GM12891 (cell line): ENCODE data around the gene SFMBT1.
A peak's percentile ranks its signal among the peaks of the same experiment; 100 is the strongest.

Experiments used
- DNase-seq: peaks from one replicate; pipeline ENCODE4 v3.0.0; 2011; ENCODE audit warnings: low spot score; ENCODE audit not compliant: insufficient read length
- FAIRE-seq: peaks from 2 replicates; lab custom pipeline; 2011; peaks lifted over from hg19 to GRCh38; lab: Jason Lieb, UNC
- PAX5 ChIP-seq: IDR thresholded peaks from 2 replicates; pipeline ENCODE4 v1.6.1; 2011; ENCODE audit warnings: low read length, moderate library complexity, mild to moderate bottlenecking; ENCODE audit not compliant: insufficient read depth, severe bottlenecking
- POLR2A ChIP-seq: IDR thresholded peaks from 2 replicates; pipeline ENCODE4 v1.6.1; 2011; ENCODE audit warnings: low read depth, low read length, control low read depth
- POLR2AphosphoS5 ChIP-seq: IDR thresholded peaks from 2 replicates; pipeline ENCODE4 v1.6.1; 2011; ENCODE audit warnings: low read depth, low read length, control low read depth
- POU2F2 ChIP-seq: IDR thresholded peaks from 2 replicates; pipeline ENCODE4 v1.6.1; 2011; ENCODE audit warnings: low read depth, mild to moderate bottlenecking, control low read depth, low read length, moderate library complexity
- SPI1 ChIP-seq: IDR thresholded peaks from 2 replicates; pipeline ENCODE4 v1.6.1; 2011; ENCODE audit warnings: low read depth, low read length, control low read depth
- TAF1 ChIP-seq: IDR thresholded peaks from 2 replicates; pipeline ENCODE4 v1.6.1; 2011; ENCODE audit warnings: low read depth, low read length, control low read depth

SFMBT1 gene

DNA sequence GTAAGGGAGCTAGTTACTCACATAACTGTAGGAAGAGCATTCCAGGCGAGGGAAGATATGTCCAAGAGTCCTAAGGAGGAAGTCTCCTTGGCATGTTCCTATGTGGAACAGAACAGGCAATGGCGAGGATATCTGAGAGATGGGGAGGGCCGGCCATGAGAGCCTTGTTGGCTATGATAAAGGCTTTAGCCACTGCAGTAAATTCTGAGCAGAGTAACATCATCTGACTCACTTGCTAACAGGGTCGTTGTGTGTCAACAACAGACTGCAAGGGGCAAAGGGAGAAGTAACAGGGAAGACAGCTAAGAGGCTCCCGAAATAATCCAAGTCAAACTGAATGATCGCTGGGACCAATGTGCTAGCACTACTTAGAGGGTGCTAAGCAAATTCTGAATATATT is 21.6 kb downstream of the SFMBT1 start:
- no peak for TF ChIP-seq POLR2AphosphoS5
- no peak for TF ChIP-seq POU2F2
- no peak for TF ChIP-seq TAF1
- TF ChIP-seq PAX5 = no peak
- TF ChIP-seq SPI1 = no peak
- TF ChIP-seq POLR2A = no peak
- FAIRE-seq = no peak

DNA sequence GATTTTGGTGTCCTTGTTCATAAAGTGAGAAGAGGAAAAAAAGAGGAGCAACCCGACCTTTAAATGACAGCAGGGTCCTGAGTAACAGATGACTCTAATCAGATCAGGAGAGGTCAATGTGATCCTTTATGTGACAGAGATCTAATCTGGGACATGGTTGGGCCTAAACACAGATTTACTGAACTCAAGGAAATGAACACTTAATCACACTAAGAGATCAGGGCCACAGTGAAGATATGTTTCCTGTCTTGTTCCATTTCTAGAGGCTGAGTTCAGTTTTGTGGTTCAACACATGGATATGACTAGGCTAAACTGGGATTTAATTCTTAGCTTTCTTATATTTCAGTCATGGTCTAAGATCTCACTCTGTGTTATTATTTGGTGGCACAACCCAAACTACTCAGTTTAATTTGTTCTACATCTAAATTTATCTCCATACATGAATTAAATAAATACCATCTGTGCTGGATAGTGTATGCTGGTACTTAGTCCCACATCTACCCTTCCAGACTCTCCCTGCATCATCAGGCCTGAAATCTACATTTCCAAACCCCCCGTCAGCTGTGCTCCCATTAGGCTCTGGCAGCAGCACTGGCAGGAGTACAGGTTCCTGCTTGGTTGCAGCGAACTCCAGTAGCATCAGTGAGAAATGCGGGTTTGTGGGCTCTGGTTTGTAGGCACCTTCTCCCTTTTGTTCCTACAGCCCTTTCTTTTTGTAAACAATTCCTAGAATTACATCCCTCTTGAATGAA is 22.6 kb downstream of the SFMBT1 start:
- FAIRE-seq (no peak), DNase-seq (no peak)
- TF ChIP-seq PAX5 (no peak), SPI1 (no peak), TAF1 (no peak), POU2F2 (no peak), POLR2AphosphoS5 (no peak), POLR2A (no peak)

More for the DNA sequence above, 21.6 kb downstream of the SFMBT1 start:
- DNase-seq = no peak

DNA sequence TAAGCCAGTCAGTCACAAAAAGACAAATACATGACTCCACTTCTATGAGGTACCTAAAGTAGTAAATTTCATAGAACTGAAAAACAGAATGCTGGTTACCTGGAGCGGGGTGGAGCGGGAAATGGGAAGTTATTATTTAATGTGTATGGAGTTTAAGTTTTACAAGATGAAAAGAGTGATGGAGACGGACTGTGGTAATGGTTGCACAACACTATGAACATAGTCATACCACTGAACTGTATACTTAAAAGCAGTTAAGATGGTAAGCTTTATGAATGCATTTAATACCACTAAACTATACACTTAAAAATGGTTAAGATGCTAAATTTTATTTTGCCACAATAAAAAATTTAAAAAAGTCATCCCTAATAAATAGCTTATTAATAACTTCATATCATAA is 23.2 kb downstream of the SFMBT1 start:
- no peak for TF ChIP-seq PAX5
- no peak for TF ChIP-seq SPI1
- TF ChIP-seq POLR2A = no peak
- no peak for TF ChIP-seq POU2F2
- TF ChIP-seq POLR2AphosphoS5 = no peak
- TF ChIP-seq TAF1 = no peak
- FAIRE-seq (no peak), DNase-seq (no peak)

DNA sequence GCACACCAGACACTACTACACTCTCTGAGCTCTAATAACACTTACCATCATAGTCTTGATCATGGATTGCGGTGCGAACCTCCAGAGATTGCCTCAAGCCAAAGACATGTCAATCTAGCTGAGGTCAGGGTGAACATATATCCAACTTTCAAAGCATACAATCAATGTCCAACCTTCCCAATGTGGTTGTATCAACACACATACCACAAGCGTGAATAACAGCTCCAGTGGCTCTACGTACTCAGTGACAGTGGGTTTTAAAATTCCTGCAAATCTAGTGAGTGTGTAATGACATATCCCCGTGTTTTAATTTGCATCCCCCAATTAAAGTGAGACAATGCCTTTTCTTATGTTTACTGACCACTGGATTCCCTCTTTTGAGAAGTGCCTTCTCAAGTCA is 29.6 kb downstream of the SFMBT1 start:
- no peak for TF ChIP-seq PAX5
- TF ChIP-seq TAF1 = no peak
- no peak for TF ChIP-seq POLR2AphosphoS5
- TF ChIP-seq SPI1 = no peak
- no peak for TF ChIP-seq POU2F2
- TF ChIP-seq POLR2A = no peak
- FAIRE-seq = peak; percentile 82
- no peak for DNase-seq

DNA sequence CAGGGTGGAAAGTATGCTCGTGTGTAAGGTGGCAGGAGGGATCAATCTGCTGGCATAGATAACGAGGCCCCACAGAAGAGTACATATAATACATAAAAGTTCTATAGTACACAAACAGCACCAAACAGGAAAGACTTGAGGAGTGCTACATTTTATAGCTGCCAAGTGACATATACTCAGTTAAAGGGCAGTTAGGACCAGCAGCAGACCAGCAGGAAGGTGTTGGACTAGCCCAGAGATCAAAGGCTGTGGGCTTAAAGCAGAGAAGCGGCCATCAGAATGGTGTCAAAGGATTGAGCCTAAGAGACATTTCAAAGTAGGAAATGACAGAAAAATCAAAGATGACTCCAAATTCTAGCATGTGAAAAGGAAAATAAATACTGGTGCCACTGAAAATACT is 34.5 kb downstream of the SFMBT1 start:
- FAIRE-seq (no peak), DNase-seq (no peak)
- no peak for TF ChIP-seq TAF1
- TF ChIP-seq POLR2A = no peak
- TF ChIP-seq PAX5 = no peak
- TF ChIP-seq POLR2AphosphoS5 = no peak

DNA sequence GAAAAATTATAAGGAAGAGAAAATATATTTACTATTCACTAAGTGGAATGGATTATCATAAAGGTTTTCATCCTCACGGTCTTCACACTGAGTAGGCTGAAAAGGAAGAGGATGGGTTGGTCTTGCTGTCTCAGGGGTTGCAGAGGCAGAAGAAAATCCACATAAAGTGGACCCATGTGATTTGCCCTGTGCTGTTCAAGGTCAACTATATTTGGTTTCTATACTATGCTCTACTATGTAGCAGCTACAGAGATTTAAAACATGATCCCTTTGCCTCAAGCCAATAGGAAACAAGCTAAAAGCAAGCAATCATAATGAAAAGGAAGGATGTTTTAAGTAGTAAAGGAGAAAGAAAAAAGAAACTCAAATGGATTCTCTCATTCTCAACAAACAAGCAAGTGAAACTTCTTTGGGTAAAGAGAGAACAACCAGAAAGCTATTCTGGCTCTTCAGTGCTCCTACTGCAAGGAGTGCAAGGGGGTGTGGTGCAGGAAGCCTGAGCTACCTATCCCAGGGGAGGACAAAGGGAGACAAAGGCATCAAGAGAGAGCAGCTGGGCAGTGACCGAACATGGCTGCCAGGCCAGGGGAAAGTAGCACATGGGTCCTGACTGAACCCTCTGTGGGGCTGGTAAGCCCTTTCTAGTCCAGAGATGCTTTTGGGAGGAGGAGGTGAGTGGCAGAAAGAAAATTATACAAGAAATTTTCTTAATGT is 35.9 kb downstream of the SFMBT1 start:
- DNase-seq (no peak), FAIRE-seq (peak; percentile 54)
- TF ChIP-seq PAX5 (no peak), POLR2A (no peak), POU2F2 (no peak), POLR2AphosphoS5 (no peak), TAF1 (no peak), SPI1 (no peak)

DNA sequence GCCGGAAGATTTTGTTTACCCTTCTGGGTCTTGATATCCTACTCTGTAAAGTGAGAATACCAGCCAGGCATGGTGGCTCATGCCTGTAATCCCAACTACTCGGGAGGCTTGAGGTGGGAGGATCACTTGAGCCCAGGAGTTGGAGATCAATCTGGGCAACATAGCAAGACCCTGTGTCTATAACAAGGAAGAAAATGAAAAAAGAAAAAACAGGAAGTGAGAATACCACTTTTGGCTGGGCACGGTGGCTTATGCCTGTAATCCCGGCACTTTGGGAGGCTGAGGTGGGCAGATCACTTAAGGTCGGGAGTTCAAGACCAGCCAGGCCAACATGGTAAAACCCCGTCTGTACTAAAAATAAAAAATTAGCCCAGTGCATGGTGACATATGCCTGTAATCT is 36.9 kb downstream of the SFMBT1 start:
- DNase-seq = no peak
- peak; percentile 82 for TF ChIP-seq SPI1
- no peak for TF ChIP-seq TAF1
- no peak for TF ChIP-seq PAX5
- no peak for TF ChIP-seq POLR2A
- TF ChIP-seq POU2F2 = no peak
- no peak for TF ChIP-seq POLR2AphosphoS5
- FAIRE-seq = peak; percentile 9

DNA sequence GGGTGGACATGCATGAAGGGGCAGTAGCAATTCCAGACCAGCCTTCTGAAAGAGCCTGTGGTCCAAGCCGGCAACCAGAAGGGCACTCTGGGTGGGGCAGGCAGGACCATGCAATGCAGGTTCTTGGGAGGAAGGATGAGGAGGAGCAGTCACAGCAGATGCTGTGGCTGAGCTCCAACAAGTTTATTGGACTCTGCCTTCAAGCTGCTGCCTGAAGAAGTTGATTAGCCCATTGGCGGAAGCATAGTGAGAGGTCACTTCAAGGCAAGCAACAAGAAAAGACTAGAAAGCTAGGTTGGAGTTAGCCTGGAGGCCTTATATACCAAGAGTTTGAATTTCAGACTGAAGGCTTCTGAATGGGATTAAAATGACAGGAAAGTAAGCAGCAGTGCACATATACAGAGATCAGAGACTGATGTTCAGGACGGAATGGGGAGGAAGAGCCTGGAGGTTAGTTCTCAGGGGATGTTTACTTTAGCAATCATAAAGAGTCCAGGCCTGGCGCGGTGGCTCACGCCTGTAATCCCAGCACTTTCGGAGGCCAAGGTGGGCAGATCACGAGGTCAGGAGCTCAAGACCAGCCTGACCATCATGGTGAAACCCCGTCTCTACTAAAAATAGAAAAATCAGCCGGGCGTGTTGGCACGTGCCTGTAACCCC is 39.9 kb downstream of the SFMBT1 start:
- TF ChIP-seq SPI1 = no peak
- TF ChIP-seq TAF1 = no peak
- no peak for TF ChIP-seq POLR2A
- TF ChIP-seq POLR2AphosphoS5 = no peak
- no peak for TF ChIP-seq POU2F2
- no peak for TF ChIP-seq PAX5
- FAIRE-seq = no peak
- no peak for DNase-seq

DNA sequence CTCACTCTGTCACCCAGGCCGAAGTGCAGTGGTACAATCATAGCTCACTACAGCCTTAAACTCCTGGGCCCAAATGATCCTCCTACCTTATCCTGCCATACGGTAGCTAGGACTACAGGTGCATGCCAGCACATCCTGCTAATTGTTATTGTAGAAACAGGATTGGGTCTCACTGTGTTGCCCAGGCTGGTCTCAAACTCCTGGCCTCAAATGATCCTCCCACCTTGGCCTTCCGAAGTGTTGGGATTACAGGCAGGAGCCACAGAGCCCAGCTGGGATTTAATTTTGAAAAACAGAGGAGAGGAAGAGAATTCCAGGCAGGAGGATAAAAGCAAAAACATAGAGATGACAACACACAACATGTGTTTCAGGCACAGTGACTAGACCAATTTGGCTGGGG is 40.5 kb downstream of the SFMBT1 start:
- no peak for FAIRE-seq
- DNase-seq = no peak
- TF ChIP-seq SPI1 = no peak
- no peak for TF ChIP-seq PAX5
- TF ChIP-seq POLR2AphosphoS5 = no peak
- no peak for TF ChIP-seq TAF1
- no peak for TF ChIP-seq POLR2A
- TF ChIP-seq POU2F2 = no peak
